HL-60 (cell line): ENCODE data around the gene EFCAB6.

Experiments
- GABPA ChIP-seq: IDR thresholded peaks from 2 replicates; pipeline ENCODE4 v1.6.1; 2012; ENCODE audit warnings: low read depth
- POLR2AphosphoS5 ChIP-seq: IDR thresholded peaks from 2 replicates; pipeline ENCODE4 v1.6.1; 2012; ENCODE audit warnings: low read depth
- TF ChIP-seq, protein P1 (sequence below): IDR thresholded peaks from 2 replicates; pipeline ENCODE4 v1.6.1; 2012; ENCODE audit warnings: low read depth; ENCODE audit not compliant: insufficient replicate concordance
- TF ChIP-seq, protein P2 (sequence below): IDR thresholded peaks from one replicate; pipeline ENCODE4 v1.5.1; 2011; ENCODE audit warnings: low read length, control low read depth, inconsistent platforms; ENCODE audit not compliant: insufficient read depth

DNA sequence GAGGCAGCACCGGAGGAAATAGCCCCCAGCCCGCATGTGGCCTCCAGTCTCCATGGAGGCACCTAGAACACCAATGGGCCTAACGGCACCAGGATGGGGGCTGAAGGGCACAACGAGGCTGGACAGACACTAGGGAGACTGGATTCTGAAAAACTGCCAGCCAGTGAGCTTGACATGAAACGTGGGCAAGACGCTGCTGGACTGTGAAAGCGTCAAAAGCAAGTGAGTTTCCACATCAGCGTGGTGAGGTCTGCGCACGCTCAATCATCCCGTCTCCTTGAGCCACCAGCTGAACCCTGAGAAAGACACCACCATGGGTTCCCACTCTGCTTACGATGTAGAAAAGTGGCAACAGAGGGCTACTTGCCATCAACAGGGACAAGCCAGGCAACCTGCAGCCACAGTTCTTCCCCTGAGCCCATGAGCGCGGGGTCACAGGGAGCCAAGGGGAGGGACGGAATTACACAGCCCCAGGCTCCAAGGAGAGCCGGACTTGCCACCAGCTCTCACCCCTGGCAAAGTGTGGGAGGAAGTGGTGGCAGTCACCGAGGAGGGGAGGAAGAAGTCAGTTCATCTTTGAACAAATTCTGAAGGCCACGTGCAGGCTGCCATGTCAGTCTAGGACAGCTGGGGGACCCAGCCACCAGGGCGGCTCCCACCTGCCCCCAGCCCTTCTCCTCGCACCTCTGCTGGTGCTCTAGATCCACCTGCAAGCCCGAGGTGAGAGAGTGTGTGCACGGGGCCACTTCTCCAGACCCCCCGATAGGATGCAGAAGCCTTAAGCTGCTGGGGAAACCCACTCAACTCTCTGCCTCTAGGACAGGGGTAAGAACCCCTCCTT, 269.2 kb downstream of the EFCAB6 start:
- TF ChIP-seq, protein P1, sequence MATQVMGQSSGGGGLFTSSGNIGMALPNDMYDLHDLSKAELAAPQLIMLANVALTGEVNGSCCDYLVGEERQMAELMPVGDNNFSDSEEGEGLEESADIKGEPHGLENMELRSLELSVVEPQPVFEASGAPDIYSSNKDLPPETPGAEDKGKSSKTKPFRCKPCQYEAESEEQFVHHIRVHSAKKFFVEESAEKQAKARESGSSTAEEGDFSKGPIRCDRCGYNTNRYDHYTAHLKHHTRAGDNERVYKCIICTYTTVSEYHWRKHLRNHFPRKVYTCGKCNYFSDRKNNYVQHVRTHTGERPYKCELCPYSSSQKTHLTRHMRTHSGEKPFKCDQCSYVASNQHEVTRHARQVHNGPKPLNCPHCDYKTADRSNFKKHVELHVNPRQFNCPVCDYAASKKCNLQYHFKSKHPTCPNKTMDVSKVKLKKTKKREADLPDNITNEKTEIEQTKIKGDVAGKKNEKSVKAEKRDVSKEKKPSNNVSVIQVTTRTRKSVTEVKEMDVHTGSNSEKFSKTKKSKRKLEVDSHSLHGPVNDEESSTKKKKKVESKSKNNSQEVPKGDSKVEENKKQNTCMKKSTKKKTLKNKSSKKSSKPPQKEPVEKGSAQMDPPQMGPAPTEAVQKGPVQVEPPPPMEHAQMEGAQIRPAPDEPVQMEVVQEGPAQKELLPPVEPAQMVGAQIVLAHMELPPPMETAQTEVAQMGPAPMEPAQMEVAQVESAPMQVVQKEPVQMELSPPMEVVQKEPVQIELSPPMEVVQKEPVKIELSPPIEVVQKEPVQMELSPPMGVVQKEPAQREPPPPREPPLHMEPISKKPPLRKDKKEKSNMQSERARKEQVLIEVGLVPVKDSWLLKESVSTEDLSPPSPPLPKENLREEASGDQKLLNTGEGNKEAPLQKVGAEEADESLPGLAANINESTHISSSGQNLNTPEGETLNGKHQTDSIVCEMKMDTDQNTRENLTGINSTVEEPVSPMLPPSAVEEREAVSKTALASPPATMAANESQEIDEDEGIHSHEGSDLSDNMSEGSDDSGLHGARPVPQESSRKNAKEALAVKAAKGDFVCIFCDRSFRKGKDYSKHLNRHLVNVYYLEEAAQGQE: no peak
- TF ChIP-seq, protein P2, sequence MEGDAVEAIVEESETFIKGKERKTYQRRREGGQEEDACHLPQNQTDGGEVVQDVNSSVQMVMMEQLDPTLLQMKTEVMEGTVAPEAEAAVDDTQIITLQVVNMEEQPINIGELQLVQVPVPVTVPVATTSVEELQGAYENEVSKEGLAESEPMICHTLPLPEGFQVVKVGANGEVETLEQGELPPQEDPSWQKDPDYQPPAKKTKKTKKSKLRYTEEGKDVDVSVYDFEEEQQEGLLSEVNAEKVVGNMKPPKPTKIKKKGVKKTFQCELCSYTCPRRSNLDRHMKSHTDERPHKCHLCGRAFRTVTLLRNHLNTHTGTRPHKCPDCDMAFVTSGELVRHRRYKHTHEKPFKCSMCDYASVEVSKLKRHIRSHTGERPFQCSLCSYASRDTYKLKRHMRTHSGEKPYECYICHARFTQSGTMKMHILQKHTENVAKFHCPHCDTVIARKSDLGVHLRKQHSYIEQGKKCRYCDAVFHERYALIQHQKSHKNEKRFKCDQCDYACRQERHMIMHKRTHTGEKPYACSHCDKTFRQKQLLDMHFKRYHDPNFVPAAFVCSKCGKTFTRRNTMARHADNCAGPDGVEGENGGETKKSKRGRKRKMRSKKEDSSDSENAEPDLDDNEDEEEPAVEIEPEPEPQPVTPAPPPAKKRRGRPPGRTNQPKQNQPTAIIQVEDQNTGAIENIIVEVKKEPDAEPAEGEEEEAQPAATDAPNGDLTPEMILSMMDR: no peak
- TF ChIP-seq POLR2AphosphoS5 (no peak), GABPA (no peak)
